G401.6 (cell line): Measurements from ENCODE around the gene MCTP1.
"Not testable (repeated sequence)": the region's sequence is repeated elsewhere in the genome, so short reads cannot be mapped to it uniquely, and the experiment has no call there.

Experiments used
- FAIRE-seq: peaks from 2 replicates; lab custom pipeline; 2012; peaks lifted over from hg19 to GRCh38; lab: Jason Lieb, UNC

Gene MCTP1

GRCh38 chr5:95027151-95027721 is 257.7 kb downstream of the MCTP1 start:
- FAIRE-seq = no peak

DNA sequence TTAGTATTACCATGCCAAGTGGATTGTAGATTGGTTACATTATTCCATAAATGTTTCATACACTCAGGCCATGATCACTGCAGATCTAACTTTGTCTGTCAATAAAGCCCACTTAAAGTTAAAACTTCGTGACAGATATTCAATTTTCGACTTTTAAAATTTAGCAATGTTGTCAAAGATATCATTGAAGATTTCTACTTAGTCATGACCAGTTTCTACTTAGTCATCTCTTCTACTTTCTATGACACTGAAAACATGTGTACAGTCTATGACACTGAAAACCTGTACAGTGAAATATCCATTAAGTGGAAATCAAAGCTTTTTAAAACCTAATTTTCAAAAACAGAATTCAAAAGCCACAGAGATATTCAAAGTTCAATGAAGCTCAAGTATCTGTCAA is 258.2 kb downstream of the MCTP1 start:
- no peak for FAIRE-seq

GRCh38 chr5:95022967-95023695 is 261.8 kb downstream of the MCTP1 start:
- no peak for FAIRE-seq

GRCh38 chr5:95020345-95020744 is 264.5 kb downstream of the MCTP1 start:
- no peak for FAIRE-seq

- no peak for FAIRE-seq
Observed at GRCh38 chr5:95018946-95019345, 265.9 kb downstream of the MCTP1 start.

DNA sequence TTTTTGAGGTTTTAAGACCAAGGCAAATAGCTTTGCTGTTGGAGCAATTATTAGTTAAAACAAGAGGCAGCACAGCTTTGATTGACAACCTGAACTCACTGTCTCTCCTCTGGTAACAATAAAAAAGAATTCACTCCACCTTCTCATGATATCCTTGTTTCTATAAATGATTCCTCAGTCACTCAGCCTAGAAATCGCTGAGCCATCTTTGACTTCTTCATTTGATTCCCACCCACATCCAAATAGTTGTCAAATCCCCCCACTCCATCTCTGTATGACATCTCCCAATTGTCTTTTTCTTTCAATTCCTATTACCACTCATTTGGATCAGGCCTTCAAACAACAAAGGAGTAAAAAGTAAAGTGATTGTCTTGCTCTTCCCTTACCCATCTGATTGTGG is 266.4 kb downstream of the MCTP1 start:
- no peak for FAIRE-seq

- no peak for FAIRE-seq
Observed at GRCh38 chr5:95009812-95010211, 275.1 kb downstream of the MCTP1 start.

GRCh38 chr5:95007921-95008597 is 276.8 kb downstream of the MCTP1 start:
- FAIRE-seq = no peak

GRCh38 chr5:95005811-95006210 is 279.1 kb downstream of the MCTP1 start:
- no peak for FAIRE-seq

DNA sequence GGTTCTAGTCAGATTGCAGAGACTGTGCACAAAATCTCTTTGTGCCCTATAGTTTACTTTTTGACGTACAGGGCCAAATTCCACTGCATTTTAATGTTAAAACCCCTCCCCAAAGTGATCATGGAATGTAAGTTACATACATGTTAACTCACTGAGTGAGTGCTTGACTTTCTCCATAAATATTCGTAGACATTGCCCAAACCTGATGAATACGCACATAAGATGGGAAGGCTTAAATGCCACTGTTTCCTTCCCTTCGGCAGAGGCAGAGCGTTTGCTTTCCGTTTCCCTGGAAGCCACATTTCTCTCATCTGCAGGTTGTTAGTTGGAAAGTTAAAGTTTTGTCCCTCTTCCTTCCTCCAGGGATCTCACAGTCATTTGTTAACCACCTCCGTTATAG is 286.2 kb downstream of the MCTP1 start:
- FAIRE-seq = no peak

DNA sequence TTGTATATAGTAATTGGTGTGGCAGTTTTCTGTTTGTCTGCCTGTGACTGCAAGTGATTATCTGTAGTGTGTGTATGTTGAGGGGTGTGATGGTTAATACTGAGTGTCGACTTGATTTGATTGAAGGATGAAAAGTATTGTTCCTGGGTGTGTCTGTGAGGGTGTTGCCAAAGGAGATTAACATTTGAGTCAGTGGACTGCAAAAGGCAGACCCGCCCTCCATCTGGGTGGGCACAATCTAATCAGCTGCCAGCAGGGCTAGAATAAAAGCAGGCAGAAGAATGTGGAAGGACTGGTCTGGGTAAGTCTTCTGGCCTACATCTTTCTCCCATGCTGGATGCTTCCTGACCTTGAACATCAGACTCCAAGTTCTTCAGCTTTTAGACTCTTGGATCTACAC is 290.4 kb downstream of the MCTP1 start:
- FAIRE-seq = not testable (repeated sequence)

- no peak for FAIRE-seq
Observed at GRCh38 chr5:94993491-94993890, 291.4 kb downstream of the MCTP1 start.

- FAIRE-seq = no peak
Observed at GRCh38 chr5:94992325-94992724, 292.6 kb downstream of the MCTP1 start.

GRCh38 chr5:94983861-94984535 is 300.9 kb downstream of the MCTP1 start:
- FAIRE-seq = no peak

DNA sequence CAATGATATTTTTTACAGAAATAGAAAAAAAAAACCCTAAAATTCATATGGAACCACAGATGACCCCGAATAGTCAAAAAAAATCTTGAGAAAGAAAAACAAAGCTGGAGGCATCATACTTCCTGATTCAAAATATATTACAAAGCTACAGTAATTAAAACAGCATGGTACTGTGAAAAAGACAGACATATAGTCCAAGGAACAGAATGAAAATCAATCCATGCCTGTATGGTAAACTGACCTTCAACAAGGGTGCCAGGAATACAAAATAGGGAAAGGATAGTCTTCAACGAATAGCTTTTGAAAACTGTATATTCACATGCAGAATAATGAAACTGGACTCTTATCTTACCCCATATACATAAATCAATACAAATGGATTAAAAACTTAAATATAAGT is 307.5 kb downstream of the MCTP1 start:
- no peak for FAIRE-seq

- no peak for FAIRE-seq
Observed at GRCh38 chr5:94976853-94977252, 308.0 kb downstream of the MCTP1 start.

DNA sequence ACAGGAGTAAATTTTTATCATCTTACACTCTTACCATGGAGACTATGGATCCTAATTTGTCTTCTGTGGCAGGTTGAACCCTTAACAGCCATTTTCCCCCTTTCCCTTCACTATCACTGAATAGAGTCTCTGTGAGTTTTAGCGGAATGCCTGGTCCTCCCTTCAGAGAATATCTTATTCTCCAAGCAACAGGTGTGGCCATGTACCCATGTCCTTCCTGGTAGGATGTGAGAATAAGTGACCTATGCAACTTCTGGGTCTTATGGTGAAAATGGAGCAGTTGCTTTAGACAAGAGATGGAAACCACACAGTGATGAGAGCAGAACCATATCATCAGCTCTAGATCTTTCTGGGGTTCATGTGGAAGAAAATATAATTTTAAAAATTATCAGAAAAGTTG is 312.6 kb downstream of the MCTP1 start:
- no peak for FAIRE-seq

DNA sequence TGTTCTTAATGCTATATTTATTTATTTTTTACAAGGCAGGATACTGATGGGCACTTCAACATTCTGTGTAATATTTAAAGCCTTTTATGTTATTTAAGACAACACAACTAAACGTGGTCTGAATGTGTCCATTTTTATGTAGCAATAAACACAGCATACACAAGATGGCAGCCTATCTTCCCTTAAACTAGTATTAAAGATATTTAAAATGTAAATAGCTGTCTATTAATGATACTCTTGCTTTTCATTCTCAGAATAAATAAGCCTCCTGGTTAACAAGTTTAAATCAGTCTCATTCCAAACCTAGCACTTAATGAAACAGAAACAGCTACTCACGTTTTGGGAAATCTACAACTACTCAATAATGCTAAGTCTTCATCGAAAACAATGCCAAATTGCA is 315.7 kb downstream of the MCTP1 start:
- FAIRE-seq = peak; percentile 23

DNA sequence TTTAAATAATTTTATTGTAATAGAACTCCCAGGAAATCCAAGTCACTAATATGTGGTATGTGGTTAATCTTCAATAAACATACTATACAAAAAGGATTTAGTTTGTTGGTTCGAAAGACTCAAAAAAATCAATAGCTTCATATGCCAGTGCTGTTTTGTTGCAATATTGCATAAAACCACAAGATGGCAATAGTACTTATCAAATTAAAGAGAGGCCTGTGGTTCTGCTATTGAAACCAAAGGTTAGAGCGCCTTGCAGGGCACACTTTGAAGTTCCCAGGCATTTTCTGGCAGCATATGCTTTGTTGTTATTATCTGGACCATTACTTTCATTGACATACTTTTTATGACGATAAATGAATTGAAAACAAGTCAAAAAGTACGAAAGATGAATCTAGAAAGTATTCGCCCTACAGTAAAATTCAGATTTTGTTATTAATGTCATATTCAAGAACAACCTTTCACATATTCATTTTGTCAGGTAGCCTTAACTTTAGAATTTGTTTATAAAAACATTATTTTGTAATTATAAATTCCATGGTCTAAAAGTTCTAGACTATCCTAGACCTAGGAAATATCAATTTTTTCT is 316.3 kb downstream of the MCTP1 start:
- FAIRE-seq = peak; percentile 89

- no peak for FAIRE-seq
Observed at GRCh38 chr5:94967525-94967924, 317.4 kb downstream of the MCTP1 start.

DNA sequence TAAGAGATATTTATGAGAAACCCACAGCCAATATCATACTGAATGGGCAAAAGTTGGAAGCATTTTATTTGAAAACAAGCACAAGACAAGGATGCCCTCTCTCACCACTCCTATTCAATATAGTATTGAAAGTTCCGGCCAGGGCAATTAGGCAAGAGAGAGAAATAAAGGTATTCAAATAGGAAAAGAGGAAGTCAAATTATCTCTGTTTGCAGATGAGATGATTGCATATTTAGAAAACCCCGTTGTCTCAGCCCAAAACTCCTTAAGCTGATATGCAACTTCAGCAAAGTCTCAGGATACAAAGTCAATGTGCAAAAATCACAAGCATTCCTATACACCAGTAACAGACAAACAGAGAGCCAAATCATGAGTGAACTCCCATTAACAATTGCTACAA is 325.6 kb downstream of the MCTP1 start:
- not testable (repeated sequence) for FAIRE-seq

DNA sequence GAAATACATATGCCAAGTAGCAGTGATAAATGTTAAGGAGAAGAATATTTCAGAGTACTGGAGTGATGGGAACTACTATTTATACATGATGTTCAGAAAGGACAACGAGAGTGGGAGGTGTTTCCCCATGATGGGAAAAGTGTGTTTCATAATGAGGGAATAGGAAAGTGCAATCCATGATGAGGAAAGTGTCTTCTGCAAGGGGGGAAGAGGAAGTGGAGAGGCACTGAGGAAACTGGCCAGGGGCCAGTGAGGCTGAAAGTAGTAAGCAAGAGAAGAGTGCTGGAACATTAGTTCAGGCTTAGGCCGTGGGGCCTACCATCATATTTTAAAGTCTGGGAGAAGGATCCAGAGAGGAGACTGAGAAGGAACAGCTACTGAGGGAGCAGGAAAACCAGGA is 339.2 kb downstream of the MCTP1 start:
- FAIRE-seq = no peak

- no peak for FAIRE-seq
Observed at GRCh38 chr5:94944160-94944559, 340.7 kb downstream of the MCTP1 start.
